LHCN-M2 (cell line): ENCODE measurements around the gene MIB2. TPM values are rescaled to one million over a fixed set of nuclear protein-coding genes. Genes with fewer than 3 reads are reported as not detected.

ENCODE experiments used
- DNase-seq: peaks from one replicate; pipeline ENCODE4 v3.0.0-alpha.2; 2012; ENCODE audit warnings: low read depth
- total RNA-seq: library from RNA; depleted of rRNA; stranded (reverse); fragments of >200 nt; gene quantifications from 2 replicates; pipeline ENCODE4 v1.2.3, GENCODE V29; 2014

MIB2 gene
- total RNA-seq, 1 experiment from 2014 or later = 43.6 TPM

DNA sequence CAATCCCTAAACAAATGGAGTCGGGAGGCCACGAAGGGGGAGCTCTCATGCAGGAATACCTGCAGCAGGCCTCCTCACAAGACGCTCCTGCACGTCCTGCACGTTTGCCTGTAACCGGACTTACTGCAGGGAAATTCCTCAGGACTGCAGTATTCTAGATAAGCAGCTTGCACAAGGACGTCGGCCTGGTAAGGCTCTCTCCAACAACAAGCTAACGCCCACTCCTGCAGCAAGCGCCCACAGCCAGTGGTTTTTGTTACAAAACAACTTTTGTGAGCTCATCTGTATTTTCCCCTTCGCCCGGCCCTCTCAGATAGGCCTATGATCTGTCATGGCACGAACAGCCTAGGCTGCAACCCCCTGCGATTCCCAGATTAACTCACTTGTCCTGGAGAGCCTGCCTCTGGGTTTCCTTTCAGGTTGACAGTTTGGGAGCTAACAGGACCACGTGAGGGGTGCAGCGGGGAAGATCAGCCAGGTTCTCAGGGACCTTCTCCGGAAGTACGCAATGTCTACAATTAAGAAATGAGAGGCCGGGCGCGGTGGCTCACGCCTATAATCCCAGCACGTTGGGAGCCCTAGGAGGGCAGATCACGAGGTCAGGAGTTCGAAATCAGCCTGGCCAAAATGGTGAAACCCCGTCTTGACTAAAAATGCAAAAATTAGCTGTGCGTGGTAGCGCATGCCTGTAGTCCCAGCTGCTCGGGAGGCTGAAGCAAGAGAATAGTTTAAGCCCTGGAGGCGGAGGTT is 921 bp upstream of the MIB2 start:
- DNase-seq = peak; percentile 38

DNA sequence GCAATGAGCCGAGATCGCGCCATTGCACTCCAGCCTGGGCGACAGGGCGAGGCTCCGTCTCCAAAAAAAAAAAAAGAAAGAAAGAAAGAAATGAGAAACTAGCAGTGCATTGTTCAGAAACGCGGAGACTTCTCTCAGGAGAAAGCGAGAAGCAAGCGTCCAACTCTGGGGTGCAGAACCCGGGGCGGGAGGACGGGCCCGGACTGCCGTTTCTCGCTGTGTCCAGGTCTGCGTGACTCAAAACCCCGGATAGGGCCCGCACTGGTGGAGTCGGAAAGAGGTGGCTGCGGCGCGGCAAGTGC is 395 bp upstream of the MIB2 start:
- no peak for DNase-seq

DNA sequence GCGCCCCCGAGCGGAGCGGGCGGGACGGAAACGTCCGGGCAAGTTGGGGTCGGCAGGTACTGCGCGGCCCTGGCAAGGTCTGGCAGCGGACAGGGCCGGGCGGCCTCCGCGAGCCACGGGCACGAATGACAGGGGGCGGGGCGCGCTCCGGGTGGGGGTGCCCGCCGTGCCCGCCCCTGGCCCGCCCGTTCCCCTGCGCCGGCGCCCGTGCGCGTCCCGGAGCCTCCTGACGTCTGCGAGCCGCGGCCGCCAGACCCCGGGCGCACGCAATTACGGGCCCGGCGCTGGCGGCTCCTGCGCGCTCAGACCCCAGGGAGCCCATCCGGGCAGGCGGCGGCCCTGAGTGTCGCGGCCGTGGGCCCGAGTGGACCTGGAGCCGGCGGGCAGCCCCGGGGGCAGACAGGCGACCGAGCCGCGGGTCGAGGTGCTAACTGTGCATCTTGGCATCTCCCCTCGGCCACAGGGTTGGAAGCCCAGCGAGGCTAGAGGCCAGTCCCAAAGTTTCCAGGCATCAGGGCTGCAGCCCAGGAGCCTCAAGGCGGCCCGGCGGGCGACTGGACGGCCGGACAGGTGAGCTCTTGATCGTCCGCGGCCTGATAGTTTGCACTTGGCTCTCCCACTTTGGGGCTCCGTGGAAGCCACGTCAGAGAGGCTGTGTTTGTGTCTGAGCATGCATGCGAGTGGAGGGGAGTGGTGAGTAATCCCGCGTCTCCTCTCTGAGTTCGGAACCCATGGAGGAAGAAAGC is 918 bp downstream of the MIB2 start:
- no peak for DNase-seq

DNA sequence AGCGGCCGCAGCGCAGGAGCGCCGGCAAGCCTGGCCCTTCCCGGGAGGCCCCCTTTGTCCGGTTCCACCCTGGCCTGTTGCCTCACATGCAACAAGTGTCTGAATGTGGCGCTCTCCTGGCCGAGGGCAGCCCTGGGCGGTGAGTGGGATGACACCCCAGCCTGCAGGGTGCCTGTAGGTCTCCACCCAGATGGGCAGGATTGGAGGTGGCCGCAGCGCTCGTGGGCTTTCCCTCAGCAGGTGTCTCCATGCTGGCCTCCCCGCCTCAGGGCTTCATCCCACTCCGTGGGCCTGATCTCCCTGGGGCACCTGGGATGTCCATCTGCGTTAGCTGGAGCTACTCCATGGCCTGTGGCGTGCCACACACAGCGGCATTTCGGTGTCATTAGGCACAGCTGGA is 1.5 kb downstream of the MIB2 start:
- DNase-seq = no peak

DNA sequence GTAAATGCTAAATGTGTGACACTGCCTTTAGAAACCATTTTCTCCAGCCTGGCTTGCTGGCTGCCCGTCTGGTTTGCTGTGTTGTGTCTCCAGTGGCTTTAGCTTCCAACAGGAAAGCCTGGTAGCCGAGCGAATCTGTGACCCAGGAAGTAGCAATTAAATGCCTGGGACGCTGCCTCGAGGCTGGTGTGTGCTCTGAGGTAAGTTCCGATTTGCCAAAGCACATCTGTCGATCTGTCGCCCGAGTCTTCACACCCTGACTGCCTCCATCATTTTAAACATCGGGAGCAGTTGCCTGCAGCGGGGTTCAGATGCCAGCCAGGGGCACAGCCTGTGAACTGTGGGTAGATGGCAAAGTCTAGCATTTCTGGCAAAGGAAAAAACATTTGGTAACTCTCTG is 2.2 kb downstream of the MIB2 start:
- DNase-seq = no peak

DNA sequence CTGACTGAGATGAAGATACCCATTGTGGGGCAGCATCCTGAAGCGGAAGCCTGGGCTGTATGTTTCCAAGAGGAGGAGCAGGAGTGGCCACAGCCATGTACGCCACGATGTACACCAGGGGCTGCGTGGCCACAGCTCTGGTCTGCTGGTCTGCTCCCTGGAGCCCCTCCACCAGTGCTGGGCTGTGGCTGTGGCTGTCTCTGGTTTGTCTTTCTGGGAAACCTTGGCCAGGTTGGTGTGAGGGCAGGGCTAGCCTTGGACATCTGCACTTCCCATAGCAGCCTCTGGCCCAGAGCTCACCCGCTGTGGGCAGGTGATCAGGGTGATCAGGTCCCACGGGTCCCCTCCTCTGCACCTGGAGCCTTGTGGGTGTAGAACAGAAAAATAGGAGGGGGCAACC is 2.6 kb downstream of the MIB2 start:
- no peak for DNase-seq

DNA sequence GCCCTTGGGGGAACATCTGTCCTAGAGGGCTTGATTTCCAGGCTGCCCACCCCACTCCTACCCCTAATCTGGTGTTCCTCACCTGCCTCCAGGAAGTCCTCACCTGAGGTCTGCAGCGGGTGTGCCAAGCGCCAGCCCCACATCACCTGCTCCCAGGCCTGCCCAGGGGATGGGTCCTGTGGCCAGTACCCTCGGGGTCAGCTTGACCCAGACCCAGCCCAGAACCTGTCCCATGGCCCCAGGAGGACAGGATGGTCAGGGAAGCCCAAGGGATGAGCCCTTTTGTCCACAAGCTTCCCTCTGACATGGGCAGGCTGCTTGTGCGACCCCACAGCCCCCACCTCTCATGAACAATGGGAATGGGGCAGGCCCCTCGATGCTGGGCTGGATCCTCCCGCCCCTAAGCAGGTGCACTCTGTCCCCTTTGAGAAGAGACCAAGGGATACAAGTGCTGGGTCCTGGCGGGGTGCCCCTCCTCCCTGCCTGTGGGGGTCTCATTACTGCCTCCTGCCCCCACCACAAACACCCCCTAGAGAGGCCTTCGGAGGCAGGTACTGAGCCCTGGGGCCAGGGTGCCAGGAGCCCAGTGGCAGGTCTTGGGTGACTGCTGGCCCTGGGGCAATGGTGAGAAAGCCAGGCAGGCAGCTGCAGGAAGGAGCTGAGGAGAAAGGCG is 3.2 kb downstream of the MIB2 start:
- no peak for DNase-seq

DNA sequence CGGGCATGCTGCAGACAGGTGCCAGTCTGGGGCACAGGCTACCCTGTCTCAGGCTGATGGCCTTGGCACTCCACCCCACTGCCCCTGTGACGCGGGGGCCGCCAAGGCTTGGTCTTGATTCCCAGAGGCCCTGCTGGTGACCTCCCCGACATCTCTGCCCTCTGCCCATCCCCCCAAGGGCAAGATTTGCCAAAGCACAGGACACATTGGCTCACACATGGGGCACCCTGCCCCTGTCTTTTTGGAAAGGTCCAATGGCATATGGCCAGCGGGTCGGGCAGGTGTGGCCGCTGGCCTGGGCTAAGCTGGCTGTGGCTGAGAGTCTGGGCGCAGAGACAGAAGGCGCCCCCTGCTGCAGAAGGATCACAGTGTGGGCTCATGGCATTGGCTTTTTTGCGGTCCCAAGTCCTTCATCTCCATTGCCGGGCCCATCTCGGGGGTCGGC is 4.6 kb downstream of the MIB2 start:
- DNase-seq = no peak

DNA sequence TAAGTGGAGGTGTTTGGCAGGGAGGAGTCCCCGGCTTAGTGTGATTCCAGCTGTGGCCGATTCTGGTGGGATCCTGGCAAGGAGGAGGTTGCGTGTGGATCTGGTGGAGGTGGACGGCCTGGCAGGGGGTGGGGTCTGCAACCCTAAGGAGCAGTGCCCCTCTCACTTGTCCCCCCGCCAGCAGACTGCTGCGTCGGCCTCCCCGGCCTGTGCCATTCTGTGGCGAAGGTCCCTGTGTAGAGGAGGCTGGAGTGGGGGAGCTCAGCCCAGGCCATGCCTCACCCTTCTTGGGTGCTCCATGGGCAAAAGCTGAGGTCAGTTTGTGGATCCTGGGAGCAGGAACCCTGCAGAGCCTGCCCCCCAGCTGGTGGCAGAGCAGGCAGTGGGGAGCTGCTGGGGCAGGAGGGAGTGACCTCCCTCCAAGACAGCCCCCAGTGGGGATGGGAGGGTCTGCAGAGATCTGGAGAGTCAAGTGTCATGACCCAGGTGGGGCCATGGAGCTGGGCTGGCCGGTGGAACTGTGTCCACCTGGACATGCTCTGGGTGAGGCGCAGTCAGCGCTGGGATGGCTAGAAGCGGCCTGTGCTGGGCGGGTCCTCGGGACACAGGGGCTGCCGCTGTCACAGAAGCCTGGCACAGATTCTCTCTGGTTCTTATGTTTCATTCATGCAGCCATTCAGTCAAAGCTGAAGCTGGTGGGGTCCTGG is 5.3 kb downstream of the MIB2 start:
- DNase-seq = no peak

DNA sequence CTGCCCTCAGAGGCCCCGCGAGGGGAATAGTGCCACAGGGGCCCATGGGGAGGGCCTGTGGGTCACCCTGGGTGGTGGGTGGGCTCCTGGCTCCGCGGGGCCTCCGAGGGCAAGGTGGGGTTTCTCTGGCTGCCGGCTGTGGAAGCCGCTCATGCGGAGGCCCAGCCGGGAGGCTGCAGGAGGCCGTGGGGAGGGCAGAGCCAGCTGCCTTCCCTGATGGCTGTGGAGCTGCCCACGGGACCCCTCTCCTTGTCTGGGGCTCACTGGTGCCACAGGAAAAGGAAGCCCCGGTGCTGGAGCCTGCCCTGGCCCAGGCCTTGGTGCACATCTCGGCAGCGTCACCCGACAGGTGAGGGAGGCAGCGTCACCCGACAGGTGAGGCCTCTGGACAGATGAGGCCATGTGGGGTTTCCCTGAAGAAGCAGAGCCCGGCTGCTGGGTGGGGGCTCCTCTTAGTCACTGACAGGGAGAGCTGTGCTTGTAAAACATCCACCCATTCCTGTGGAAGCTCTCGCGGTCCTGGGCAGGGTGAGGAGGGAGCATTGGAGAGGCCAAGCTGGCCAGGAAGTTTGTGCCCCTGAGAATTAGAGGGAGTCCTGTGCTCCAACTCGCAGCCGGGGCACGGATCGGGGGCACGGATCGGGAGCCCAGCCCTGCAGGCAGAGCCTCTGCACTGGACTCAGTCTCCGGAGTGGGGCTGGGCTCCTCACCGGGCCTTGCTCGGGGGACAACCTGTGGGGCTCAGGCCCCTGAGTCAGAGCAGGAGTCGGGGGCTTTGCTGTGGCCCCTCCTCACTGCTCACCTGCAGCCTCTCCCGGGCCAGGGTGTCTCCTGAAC is 6.1 kb downstream of the MIB2 start:
- no peak for DNase-seq

DNA sequence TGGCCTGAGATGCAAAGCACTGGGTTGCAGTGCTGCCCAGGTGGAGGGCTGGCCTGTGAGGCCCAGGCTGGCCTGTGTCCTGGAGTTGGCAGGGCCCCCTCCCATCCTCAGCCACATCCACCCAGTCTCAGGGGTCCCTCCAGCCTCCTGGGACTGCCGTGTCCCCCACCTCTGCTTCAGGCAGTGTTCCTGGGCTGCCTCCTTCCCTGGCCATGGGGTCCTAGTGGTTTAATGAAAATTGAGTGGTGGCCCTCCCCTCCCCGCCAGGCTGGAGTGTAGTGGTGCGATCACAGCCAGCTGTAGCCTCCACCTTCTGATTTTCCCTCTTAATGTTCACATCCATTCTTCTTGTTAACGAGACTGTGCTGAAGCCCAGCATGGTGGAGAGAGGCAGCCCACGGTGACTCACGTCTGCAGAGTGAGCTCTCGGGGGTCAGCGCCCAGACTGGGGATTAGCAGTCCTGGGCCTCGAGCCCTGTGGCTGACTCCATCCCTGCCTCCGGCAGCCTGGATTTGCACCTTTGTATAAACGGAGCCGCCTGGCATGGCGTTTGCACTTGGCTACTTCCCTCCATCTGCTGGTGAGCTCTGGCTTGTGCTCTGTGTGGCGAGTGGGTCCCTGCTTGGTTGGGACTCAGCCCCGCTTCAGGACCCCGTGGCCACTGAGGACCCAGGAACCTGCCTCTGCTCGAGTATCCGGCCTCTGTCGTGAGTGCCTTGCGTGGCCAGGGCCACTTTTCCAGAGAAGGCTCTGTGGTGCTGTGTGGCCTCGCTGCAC is 6.9 kb downstream of the MIB2 start:
- no peak for DNase-seq

DNA sequence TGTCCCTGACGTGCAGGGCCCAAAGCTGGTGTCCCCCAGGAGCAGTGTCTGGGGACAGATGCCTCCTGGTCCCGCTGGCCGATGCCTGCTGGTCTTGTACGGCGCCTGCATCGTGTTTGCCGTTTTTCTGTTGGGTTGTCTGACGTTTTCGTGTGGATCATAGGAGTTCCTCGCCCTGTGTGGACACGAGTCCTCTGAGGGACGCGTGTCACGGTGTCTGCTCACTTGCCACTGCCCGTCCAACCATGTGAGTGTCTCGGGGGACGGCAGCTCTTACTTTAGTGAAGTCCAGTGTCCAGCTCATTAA is 7.4 kb downstream of the MIB2 start:
- no peak for DNase-seq

DNA sequence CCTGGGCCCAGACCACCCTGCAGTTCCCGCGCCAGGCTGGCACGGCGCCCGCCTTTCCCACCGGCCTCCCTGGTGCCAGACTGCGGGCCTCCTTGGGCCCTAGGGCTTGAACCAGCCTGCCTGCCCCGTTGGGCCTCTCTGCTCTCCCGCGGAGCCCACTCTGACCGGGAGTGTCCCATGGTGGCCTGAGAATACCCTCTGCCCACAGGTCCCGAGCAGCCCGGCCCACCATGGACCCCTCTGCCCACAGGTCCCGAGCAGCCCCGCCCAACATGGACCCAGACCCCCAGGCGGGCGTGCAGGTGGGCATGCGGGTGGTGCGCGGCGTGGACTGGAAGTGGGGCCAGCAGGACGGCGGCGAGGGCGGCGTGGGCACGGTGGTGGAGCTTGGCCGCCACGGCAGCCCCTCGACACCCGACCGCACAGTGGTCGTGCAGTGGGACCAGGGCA is 7.9 kb downstream of the MIB2 start:
- no peak for DNase-seq

DNA sequence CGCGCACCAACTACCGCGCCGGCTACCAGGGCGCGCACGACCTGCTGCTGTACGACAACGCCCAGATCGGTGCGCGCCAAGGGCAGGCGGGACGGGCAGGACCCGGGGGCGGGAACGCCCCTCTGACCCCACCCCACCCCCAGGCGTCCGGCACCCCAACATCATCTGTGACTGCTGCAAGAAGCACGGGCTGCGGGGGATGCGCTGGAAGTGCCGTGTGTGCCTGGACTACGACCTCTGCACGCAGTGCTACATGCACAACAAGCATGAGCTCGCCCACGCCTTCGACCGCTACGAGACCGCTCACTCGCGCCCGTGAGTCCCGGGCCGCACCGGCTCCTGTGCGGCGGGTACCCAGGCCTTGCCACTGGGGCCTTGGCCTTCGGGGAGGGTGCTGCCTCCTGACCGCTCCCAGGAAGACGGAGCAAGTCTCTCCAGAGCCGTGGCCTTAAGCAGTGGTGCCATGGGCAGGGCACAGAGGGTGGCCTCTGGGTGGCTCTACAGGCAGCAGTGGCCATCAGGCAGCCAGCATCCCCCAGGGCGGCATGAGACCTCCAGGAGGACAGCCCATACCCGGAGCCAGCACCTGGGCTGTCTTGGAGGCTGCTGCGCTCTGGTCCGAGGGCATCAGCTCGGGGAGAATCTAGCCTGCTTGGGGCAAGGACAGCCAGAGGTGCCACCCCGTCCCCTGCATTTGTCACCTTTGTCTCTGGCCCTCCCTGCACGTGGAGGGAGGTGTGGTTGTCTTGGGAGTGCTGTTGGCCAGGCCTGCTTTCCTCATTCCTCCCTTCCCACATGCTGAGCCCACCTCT is 8.5 kb downstream of the MIB2 start:
- DNase-seq = no peak

DNA sequence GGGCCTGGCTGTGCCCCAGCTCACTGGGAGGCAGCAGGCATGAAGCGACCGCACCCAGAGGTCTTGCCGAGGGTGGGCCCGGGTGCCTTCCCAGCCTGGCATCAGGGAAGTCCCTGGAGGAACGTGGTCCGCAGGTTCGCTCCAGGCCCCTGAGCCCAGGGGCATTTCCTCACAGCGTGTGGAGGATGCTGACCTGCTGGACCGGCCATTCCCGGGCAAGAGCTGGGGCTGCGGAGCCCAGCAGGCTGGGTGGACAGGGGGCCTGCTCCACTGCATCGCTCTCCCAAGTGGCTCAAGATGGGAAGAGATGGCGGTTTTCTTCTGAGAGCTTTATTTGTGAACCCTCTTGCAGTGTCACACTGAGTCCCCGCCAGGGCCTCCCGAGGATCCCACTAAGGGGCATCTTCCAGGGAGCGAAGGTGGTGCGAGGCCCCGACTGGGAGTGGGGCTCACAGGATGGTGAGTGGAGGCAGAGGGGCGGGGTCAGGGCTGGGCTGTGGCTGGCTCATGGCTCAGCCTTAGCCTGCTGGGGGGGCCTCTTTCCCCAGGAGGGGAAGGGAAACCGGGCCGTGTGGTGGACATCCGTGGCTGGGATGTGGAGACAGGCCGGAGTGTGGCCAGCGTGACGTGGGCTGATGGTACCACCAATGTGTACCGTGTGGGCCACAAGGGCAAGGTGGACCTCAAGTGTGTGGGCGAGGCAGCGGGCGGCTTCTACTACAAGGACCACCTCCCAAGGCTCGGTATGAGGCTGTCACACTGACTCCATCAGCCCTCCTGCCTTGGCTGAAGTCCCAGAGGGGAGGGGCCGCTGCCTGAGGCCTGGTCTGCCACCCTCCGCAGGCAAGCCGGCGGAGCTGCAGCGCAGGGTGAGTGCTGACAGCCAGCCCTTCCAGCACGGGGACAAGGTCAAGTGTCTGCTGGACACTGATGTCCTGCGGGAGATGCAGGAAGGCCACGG is 9.4 kb downstream of the MIB2 start:
- no peak for DNase-seq

DNA sequence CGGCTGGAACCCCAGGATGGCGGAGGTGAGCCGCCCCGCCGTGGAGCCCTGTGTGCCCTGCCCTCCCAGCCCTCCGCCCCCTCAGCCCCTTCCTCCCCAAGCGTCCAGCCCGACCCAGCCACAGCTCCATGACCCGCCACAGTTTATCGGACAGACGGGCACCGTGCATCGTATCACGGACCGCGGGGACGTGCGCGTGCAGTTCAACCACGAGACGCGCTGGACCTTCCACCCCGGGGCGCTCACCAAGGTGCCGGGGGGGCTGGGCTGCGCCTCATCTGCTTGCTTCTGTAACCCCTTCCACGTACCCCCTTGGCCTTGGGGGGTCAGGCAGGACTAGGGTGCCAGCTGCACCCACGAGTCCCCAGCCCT is 10.1 kb downstream of the MIB2 start:
- DNase-seq = no peak

DNA sequence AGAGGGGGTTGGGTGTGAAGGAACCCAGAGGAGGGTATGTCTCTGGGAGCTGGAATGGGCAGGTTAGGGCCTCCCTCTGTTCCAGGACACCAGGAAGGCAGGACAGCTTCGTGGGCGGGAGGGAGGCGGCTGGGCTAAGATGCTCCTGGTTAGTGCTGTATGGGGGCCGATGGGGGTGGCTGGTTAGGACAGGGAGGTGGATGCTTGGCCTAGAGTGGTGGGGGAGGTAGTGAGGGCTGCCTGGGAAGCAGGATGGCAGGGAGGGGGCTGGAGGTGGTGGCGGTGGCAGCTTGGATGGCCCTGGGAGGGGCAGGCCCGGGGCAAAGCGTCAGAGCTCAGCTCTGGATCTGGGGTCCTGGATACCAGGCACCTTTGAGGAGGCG is 10.5 kb downstream of the MIB2 start:
- no peak for DNase-seq
